CD4-positive, alpha-beta T cell treated with Interferon alpha-2 for 1 hour (primary cell): Measurements from ENCODE around the gene PTGIS.
"Not testable (repeated sequence)": the region's sequence is repeated elsewhere in the genome, so short reads cannot be mapped to it uniquely, and the experiment has no call there.

Experiments used
- DNase-seq, 2 donors: peaks; one replicate each; pipeline ENCODE4 v3.0.0-alpha.2; 2020 to 2022

The PTGIS gene

GRCh38 chr20:49567421-49568277, at the start of gene PTGIS:
PTGIS (minus strand) TSS chr20:49568137; CDS start chr20:49568116, 21 bp downstream.
- DNase-seq: no peak

GRCh38 chr20:49617394-49617793, 49.5 kb upstream of the PTGIS start:
- not testable (repeated sequence) for DNase-seq

- DNase-seq: no peak
Measured at GRCh38 chr20:49616154-49617007, 48.4 kb upstream of the PTGIS start.

GRCh38 chr20:49615401-49616153, 47.6 kb upstream of the PTGIS start:
- DNase-seq: no peak

DNA sequence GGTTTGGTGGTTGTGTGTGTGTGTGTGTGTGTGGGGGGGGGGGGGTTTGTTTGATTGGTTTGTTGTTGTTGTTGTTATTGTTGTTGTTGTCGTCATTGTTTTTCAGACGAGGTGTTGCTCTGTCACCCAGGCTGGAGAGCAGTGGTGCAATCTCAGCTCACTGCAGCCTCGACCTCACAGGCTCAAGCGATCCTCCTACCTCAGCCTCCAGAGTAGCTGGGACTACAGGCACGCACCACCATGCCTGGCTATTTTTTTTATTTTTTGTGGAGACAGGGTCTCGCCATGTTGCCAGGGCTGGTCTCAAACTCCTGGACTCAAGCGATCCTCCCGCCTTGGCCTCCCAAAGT, 47.1 kb upstream of the PTGIS start:
- DNase-seq: not testable (repeated sequence)

DNA sequence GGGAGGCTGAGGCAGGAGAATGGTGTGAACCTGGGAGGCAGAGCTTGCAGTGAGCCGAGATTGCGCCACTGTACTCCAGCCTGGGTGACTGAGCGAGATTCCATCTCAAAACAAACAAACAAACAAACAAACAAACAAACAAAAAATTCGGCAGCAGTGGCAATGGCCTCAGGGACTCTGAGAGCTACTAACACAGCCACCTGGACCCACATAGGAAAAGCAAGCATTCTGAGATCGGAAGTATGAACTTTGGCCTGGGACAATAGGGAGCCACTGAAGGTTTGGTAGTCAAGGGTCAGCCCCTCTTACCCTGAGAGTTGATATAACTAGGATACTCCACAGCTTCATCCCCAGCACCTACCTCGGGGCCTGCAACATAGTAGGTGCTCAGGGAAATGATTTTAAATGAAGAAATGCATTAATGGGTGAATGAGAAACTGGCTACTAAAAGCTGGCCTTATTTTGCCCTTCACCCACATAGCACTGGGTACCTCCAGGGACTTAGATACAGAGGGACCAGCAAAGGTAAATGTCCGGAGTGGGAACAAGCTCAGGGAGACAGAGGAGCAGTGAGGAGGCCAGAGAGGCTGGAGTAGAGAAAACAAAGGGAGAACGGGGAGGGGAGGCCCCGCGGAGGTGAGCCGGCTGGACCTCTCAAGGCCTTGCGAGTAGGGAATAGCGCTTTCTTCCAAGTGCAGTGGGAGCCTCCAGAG, 46.6 kb upstream of the PTGIS start:
- DNase-seq: no peak

GRCh38 chr20:49612127-49612738, 44.3 kb upstream of the PTGIS start:
- no peak for DNase-seq

GRCh38 chr20:49611539-49612126, 43.7 kb upstream of the PTGIS start:
- not testable (repeated sequence) for DNase-seq

DNA sequence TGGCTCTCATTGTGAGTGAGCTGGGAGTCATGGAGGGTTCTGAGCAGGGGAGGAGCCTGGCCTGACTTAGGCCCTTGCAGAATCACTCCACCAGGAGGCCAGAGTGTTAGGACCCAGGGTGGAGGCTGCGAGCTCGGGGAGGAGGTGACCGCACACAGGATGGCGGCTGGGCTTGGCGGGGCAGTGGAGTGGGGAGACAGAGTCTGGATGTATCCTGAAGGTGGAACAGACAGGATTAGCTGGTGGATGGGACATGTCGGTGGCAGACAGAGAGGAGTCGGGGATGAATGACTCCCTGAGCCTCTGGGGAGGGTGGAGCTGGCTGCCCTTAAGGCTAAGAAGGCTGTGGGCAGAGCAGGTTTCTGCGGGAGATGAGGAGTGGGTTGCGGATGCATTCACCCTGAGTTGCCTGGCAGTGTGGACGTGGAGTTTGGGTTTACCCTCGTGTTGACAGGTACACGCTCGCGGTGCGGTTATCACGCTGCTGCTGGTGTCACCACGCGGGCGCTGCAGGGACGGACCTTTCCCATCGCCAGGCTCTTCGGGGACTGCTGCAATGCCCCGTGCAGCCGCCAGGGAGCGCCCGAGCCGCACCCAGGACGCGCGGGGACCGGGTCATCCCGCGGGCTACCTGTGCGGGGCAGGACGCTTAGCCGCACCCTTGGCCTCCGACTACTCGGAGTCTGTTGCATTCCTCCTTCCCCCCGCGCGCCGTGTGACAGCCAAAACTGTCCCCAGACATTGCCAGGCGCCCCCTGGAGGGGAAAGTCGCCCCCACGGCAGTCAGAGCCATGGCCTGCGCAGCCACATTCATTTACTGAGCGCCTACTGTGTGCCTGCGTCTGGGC, 43.0 kb upstream of the PTGIS start:
- peak; percentile 77 to 82 for DNase-seq

DNA sequence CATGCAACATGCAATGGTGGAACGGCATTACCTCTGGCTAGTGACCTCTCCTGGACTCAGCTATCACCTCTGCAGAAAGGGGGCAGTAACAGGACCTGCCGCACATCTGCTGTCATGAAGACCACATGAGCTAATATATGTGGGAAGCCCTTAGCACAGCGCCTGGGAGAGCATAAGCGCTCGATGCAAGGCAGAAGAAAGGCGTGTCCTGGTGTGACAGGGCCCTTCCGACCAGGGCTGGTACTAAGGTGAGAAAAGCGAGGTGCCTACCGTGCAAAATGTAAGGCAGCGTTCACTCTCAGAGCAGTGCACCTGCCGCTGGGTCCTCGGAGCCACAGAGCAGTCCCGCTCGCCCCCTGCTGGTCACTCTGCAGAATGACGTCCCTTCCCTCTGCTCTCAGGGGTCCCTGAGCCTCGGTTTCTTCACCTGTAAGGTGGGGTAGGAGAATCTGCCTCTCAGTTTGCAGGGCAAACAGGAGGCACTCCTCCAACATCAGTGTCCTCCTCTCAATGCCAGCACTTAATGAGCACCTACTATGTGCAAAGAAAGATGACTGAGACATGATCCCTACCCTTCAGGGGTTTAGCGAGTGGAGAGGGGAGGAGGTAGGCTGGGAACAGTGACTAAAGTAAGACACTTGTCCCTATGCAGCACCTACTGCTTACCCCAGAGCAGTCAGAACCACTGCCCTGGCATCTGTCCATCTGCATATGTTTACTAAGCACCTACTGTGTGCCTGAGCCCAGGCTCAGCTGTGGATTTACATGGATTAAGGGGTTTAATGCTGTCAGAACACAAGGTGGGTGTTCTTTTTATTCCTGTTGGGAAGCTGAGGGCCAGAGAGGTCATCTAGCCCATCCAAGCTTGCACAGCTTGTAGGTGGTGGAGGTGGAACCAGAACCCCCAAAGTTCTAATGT, 41.1 kb upstream of the PTGIS start:
- DNase-seq: peak; percentile 67 to 76

DNA sequence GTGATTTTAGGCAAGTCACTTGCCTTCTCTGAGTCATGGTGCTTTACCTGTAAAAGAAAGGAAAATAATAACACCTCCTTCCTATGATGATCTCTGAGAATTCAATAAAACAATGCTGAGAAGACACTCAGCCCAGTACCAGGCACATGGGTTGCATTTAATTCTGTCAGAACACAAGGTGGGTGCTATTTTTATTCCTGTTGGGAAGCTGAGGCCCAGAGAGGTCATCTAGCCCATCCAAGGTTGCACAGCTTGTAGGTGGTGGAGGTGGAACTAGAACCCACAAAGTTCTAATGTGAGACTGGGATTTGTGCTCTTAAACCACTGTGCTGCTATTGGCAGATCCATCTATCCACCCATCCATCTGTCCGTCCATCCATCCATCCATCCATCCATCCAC, 39.6 kb upstream of the PTGIS start:
- no peak for DNase-seq

- no peak for DNase-seq
Measured at GRCh38 chr20:49603209-49603627, 35.3 kb upstream of the PTGIS start.

DNA sequence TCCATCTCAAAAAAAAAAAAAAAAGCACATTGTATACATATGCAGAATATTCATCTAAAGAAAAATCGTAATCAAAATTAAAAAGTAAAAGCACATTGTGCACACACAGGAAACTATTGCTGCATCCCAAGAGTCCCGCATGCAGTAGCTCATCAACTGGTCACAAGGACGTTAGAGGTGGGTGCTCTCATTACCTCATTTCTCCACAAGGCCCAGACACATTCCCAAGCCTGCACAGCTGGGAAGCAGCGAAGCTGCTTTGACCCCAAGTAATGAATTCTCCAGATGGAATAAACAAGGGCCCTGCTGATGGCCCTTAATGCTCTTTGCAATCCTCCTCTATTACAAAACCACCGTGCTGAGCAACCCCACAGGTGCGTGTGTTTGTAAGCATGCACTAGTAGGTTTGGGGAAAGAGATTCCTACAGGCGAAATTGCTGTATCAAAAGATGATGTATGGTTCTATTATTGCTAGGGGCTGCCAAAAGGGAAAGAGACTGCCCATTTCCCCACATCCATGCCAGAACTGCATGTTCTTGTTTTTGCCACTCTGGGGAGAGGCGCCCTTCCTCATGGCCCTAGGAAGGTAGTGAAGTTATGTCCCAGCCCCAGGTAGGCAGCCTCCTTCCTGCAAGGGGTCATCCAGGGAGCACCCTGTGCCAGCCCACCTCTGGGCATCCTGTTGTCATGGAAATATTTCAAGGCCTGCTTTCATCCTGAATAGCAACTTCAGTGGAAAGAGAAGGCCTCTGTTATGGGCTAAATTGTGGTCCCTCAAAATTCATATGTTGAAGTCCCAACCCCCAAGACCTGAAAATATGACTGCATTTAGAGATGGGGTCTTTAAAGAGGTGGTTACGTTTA, 34.6 kb upstream of the PTGIS start:
- no peak for DNase-seq

DNA sequence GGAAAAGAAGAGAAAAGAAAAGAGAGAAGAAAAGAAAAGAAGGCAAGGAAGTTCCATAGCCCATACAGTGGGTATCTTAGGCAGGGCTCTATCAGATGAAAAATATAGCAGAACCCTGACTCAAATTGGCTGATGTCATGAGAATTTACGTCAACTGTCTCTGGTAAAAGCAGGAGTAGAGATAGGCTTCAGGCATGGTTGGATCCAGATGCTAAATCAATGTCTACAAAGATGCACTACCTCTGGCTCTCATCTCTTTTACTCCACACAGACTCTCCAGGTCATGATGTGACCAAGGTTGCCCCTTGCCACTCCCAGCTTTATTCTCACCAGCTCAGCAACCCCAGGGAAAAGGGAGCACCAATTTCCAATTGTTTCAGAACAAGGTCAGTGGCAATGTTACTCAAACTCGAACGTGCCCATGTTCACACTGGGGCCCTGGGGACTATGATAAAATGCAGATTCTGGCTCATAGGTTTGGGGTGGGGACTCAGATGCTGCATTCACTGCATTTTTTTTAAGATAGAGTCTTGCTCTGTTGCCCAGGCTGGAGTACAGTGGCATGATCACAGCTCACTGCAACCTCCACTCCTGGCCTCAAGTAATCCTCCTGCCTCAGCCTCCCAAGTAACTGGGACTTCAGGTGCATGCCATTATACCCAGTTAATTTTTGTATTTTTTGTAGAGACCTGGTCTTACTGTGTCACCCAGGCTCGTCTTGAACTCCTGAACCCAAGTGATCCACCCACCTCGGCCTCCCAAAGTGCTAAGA, 33.4 kb upstream of the PTGIS start:
- DNase-seq: no peak

DNA sequence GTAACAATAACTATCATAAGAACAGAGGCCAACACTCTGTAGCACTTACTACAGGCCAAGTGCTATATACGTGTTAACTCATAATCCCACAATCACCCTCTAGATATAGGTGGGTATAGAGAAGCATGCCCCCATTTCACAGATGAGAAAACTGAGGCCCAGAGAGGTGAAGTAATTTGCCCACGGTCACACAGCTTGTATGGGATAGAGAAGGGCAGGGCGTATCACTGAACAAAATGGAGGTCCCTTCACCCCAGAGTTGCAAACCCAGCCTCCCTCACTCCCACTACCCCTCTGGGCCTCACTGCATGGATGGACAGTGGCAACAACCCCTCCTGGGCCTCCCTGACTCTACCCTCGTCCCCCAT, 31.8 kb upstream of the PTGIS start:
- DNase-seq: no peak

DNA sequence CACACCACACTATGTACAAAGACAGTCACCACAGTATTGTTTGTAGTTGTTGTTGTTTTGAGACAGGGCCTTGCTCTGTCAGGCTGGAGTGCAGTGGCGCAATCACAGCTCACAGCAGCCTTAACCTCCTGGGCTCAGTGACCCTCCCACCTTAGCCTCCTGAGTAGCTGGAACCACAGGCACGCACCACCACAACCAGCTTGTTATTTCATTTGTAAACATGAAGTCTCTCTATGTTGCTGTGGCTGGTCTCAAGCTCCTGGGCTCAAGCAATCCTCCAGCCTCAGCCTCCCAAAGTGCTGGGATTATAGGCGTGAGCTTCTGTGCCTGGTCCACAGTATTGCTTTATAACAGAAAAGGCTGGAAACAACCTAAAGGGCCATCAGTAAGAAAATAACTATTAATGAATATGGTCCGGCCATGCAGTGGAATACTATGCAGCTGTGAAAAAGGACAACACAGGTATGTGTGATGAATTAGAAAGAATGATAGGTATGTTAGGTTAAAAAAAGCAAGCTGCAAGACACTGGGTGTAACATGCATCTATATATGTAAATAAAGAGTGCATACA, 30.0 kb upstream of the PTGIS start:
- DNase-seq: no peak

DNA sequence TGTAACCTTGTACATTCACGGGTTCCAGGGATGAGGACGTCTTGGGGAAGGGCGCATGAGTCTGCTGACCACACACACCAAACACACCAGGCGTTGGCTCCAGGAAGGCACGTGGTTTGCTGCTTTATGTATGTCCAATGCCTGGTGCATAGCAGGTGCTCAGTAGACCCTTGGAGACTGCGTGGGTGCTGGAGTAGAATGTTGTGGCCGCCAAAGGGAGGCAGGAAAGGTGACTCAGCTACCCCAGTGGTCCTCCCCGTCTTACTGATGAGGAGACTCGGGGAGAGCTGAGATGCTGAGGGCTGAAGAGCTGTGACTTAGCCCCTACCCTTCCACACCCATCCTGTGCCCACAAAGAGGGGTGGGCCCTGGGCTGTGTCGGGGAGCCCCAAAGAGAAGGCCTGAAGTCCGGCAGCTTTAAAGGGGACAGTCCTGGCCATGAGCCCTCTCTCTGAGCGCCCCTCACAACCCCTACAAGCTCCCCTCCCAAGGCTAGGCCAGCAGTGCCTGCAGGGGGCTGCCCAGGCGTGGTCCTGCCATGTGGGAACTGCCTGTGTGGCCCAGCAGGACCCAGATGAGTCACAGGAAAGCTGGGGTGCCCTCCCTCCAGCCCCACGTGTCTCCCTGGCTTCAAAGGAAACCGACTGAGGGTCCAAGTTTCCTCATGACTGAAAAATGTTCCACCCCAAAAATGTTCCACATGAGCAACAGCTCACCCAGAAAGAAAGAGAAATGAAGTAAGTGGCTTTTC, 28.0 kb upstream of the PTGIS start:
- DNase-seq: no peak
